Neural progenitor cell (in vitro differentiated cells): ENCODE data around the gene CLIC6.

Source experiments
- EZH2 ChIP-seq: fragments of 200-600 bp; sonication (generic); IDR thresholded peaks from 2 replicates; pipeline ENCODE4 v1.6.1; 2017; ENCODE audit warnings: antibody characterized with exemption, mild to moderate bottlenecking, moderate library complexity
- EZH2phosphoT487 ChIP-seq: fragments of 200-600 bp; sonication (generic); IDR thresholded peaks from 2 replicates; pipeline ENCODE4 v1.6.1; 2017; ENCODE audit warnings: antibody characterized with exemption
- TF ChIP-seq, protein P1 (sequence below): fragments of 200-600 bp; sonication (generic); IDR thresholded peaks from 2 replicates; pipeline ENCODE4 v1.5.1; 2017; ENCODE audit warnings: antibody characterized with exemption, mild to moderate bottlenecking

- TF ChIP-seq, protein P1, sequence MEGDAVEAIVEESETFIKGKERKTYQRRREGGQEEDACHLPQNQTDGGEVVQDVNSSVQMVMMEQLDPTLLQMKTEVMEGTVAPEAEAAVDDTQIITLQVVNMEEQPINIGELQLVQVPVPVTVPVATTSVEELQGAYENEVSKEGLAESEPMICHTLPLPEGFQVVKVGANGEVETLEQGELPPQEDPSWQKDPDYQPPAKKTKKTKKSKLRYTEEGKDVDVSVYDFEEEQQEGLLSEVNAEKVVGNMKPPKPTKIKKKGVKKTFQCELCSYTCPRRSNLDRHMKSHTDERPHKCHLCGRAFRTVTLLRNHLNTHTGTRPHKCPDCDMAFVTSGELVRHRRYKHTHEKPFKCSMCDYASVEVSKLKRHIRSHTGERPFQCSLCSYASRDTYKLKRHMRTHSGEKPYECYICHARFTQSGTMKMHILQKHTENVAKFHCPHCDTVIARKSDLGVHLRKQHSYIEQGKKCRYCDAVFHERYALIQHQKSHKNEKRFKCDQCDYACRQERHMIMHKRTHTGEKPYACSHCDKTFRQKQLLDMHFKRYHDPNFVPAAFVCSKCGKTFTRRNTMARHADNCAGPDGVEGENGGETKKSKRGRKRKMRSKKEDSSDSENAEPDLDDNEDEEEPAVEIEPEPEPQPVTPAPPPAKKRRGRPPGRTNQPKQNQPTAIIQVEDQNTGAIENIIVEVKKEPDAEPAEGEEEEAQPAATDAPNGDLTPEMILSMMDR = no peak
- TF ChIP-seq EZH2phosphoT487 (no peak), EZH2 (no peak)
These were observed 35.3 kb downstream of the CLIC6 start for GRCh38 chr21:34704119-34704518.
